HG02678 (cell line): ENCODE measurements around the gene UQCC2.
A peak's percentile ranks its signal among the peaks of the same experiment; 100 is the strongest.

Source experiments
- ATAC-seq: cut with Tn5 transposase; IDR thresholded peaks from one replicate; pipeline ENCODE4 v1.9.1; 2021; ENCODE audit warnings: mild to moderate bottlenecking, moderate library complexity; ENCODE audit not compliant: unreplicated experiment

UQCC2 gene

GRCh38 chr6:33708516-33709204, 2.8 kb downstream of the UQCC2 start:
- ATAC-seq: no peak

GRCh38 chr6:33707771-33708170, 3.7 kb downstream of the UQCC2 start:
- no peak for ATAC-seq

GRCh38 chr6:33705955-33706725, 5.4 kb downstream of the UQCC2 start:
- ATAC-seq: no peak

- no peak for ATAC-seq
Observed at GRCh38 chr6:33705268-33705885, 6.1 kb downstream of the UQCC2 start.

GRCh38 chr6:33704215-33705066, 7.1 kb downstream of the UQCC2 start:
- ATAC-seq: no peak

- no peak for ATAC-seq
Observed at GRCh38 chr6:33702345-33702977, 9.0 kb downstream of the UQCC2 start.

GRCh38 chr6:33700391-33701050, 11.0 kb downstream of the UQCC2 start:
- peak; percentile 49 for ATAC-seq

GRCh38 chr6:33699739-33700138, 11.8 kb downstream of the UQCC2 start:
- no peak for ATAC-seq

- no peak for ATAC-seq
Observed at GRCh38 chr6:33699131-33699530, 12.4 kb downstream of the UQCC2 start.

- no peak for ATAC-seq
Observed at GRCh38 chr6:33698494-33698893, 13.0 kb downstream of the UQCC2 start.

GRCh38 chr6:33697845-33698244, 13.7 kb downstream of the UQCC2 start:
- ATAC-seq: no peak

GRCh38 chr6:33696548-33697518, 14.7 kb downstream of the UQCC2 start:
- ATAC-seq: no peak

- ATAC-seq: no peak
Observed at GRCh38 chr6:33696076-33696475, 15.4 kb downstream of the UQCC2 start.

- ATAC-seq: no peak
Observed at GRCh38 chr6:33695451-33695887, 16.0 kb downstream of the UQCC2 start.

GRCh38 chr6:33694977-33695376, 16.5 kb downstream of the UQCC2 start:
- ATAC-seq: no peak

GRCh38 chr6:33694401-33694931, 17.0 kb downstream of the UQCC2 start:
- ATAC-seq: no peak

GRCh38 chr6:33693186-33694105, 18.1 kb downstream of the UQCC2 start:
- ATAC-seq: no peak

- ATAC-seq: peak; percentile 49
Observed at GRCh38 chr6:33692760-33693158, 18.7 kb downstream of the UQCC2 start.
